Neuronal stem cell (in vitro differentiated cells): ENCODE data around the gene NPHP4.

Source experiments
- DNase-seq: peaks from one replicate; pipeline ENCODE4 v3.0.0-alpha.2; 2013; ENCODE audit warnings: low spot score
- H2AFZ ChIP-seq: one replicate; pipeline ENCODE4 v1.6.1; 2013; ENCODE audit warnings: mild to moderate bottlenecking, low read length, inconsistent platforms
- H2AK5ac ChIP-seq: 2 replicates; pipeline ENCODE4 v1.6.1; 2013; ENCODE audit warnings: low read depth, mild to moderate bottlenecking, inconsistent platforms, low read length, moderate library complexity, mixed read lengths
- H2BK120ac ChIP-seq: 2 replicates; pipeline ENCODE4 v1.6.1; 2013; ENCODE audit warnings: low read depth, mild to moderate bottlenecking, inconsistent platforms, low read length, moderate library complexity, mixed read lengths
- H2BK12ac ChIP-seq: one replicate; pipeline ENCODE4 v1.6.1; 2013; ENCODE audit warnings: low read length, inconsistent platforms
- H2BK15ac ChIP-seq: 2 replicates; pipeline ENCODE4 v1.6.1; 2013; ENCODE audit warnings: mild to moderate bottlenecking, low read length, inconsistent platforms, mixed read lengths
- H2BK5ac ChIP-seq: one replicate; pipeline ENCODE4 v1.6.1; 2013; ENCODE audit warnings: inconsistent platforms, mild to moderate bottlenecking, low read length, moderate library complexity
- H3K14ac ChIP-seq: one replicate; pipeline ENCODE4 v1.6.1; 2013; ENCODE audit warnings: low read length, inconsistent platforms
- H3K18ac ChIP-seq: 2 replicates; pipeline ENCODE4 v1.6.1; 2013; ENCODE audit warnings: low read length, inconsistent platforms
- H3K23ac ChIP-seq: 2 replicates; pipeline ENCODE4 v1.6.1; 2013; ENCODE audit warnings: low read depth, mild to moderate bottlenecking, mixed read lengths, low read length, inconsistent platforms; ENCODE audit not compliant: poor library complexity
- H3K27ac ChIP-seq: replicated peaks from 3 replicates; pipeline ENCODE4 v1.5.1; 2013; ENCODE audit warnings: low read length, inconsistent platforms
- H3K27me3 ChIP-seq, 3 experiments: 2 replicates each; pipeline ENCODE4 v1.6.1; 2013; ENCODE audit warnings: low read length in 3 of 3, mild to moderate bottlenecking in 2 of 3, inconsistent platforms in 1 of 3, low read depth in 1 of 3, mixed read lengths in 1 of 3, moderate library complexity in 1 of 3; ENCODE audit not compliant: control insufficient read depth in 3 of 3, insufficient read depth in 3 of 3
- H3K36me3 ChIP-seq, 2 donors: replicated peaks in 1 of 2; 2 replicates each; pipeline ENCODE4 v1.6.1; 2013; ENCODE audit warnings: low read length in 2 of 2; ENCODE audit not compliant: control insufficient read depth in 2 of 2, insufficient read depth in 2 of 2
- H3K4ac ChIP-seq: 2 replicates; pipeline ENCODE4 v1.6.1; 2013; ENCODE audit warnings: inconsistent platforms, mild to moderate bottlenecking, low read length, moderate library complexity
- H3K4me1 ChIP-seq, 2 donors: 1 replicate in 1 of 2; 2 replicates in 1 of 2; pipeline ENCODE4 v1.6.1; 2013; ENCODE audit warnings: low read length in 2 of 2, low read depth in 1 of 2; ENCODE audit not compliant: control insufficient read depth in 2 of 2, insufficient read depth in 1 of 2
- H3K4me2 ChIP-seq: one replicate; pipeline ENCODE4 v1.6.1; 2013; ENCODE audit warnings: mild to moderate bottlenecking, low read length, inconsistent platforms; ENCODE audit not compliant: insufficient read depth, poor library complexity, severe bottlenecking
- H3K4me3 ChIP-seq, 2 donors: 2 replicates each; pipeline ENCODE4 v1.5.1; 2013; ENCODE audit warnings: low read length in 2 of 2, mild to moderate bottlenecking in 2 of 2, inconsistent platforms in 1 of 2, moderate library complexity in 1 of 2
- H3K79me1 ChIP-seq: one replicate; pipeline ENCODE4 v1.6.1; 2013; ENCODE audit warnings: low read depth, mild to moderate bottlenecking, inconsistent platforms, low read length, moderate library complexity
- H3K9ac ChIP-seq: one replicate; pipeline ENCODE4 v1.6.1; 2013; ENCODE audit warnings: mild to moderate bottlenecking, low read depth, low read length, inconsistent platforms; ENCODE audit not compliant: poor library complexity
- H3K9me3 ChIP-seq, 2 donors: replicated peaks in 1 of 2; 2 replicates each; pipeline versions ENCODE3 to v1.6.1; 2013; ENCODE audit warnings: low read length in 2 of 2, mild to moderate bottlenecking in 2 of 2, inconsistent platforms in 1 of 2, low read depth in 1 of 2, mixed read lengths in 1 of 2, moderate library complexity in 1 of 2; ENCODE audit not compliant: control insufficient read depth in 2 of 2, insufficient read depth in 1 of 2
- H4K8ac ChIP-seq: one replicate; pipeline ENCODE4 v1.6.1; 2013; ENCODE audit warnings: low read depth, mild to moderate bottlenecking, inconsistent platforms, low read length, moderate library complexity
- H4K91ac ChIP-seq: one replicate; pipeline ENCODE4 v1.6.1; 2013; ENCODE audit warnings: low read length, low read depth, mild to moderate bottlenecking, inconsistent platforms; ENCODE audit not compliant: poor library complexity
- WGBS, 2 donors: extraction: QIAGEN DNeasy Blood & Tissue Kit; methylation state at CpG; one replicate each; pipeline ENCODE4 v1.1.7; 2013; ENCODE audit warnings: missing lambda C conversion rate in 2 of 2, mixed read lengths in 1 of 2; ENCODE audit not compliant: insufficient read length in 2 of 2, insufficient replicate concordance in 1 of 2; ENCODE audit errors: extremely low coverage in 2 of 2; 5-methylcytosine and 5-hydroxymethylcytosine counted together

NPHP4 gene

GRCh38 chr1:5901841-5902240 lies 90.4 kb downstream of the NPHP4 start:
- Histone ChIP-seq H3K27me3 (no peaks in the 10 kb centered on the region), H3K9me3 (no peaks in the 10 kb centered on the region), H3K4me1 (peaks cover 4 to 5% of the 10 kb centered on the region in 2 donors), H3K27ac (no peak overlapping the region), H2BK5ac (no peak overlapping the region), H3K4me3 (no peak overlapping the region), H3K23ac (no peak overlapping the region), H3K14ac (no peak overlapping the region), H2BK15ac (no peak overlapping the region), H2AFZ (no peak overlapping the region), H3K4ac (no peak overlapping the region), H3K79me1 (no peaks in the 10 kb centered on the region), H3K4me2 (no peak overlapping the region), H2BK12ac (no peak overlapping the region), H3K9ac (no peak overlapping the region), H3K36me3 (peaks cover 10 to 35% of the 10 kb centered on the region in 2 donors), H3K18ac (no peak overlapping the region), H4K8ac (no peak overlapping the region), H2BK120ac (no peak overlapping the region), H4K91ac (no peak overlapping the region), H2AK5ac (no peak overlapping the region)
- no CpG with 5 or more reads among the region's 2 CpGs for WGBS, 2 donors
- no peak for DNase-seq

GRCh38 chr1:5901150-5901549 lies 91.1 kb downstream of the NPHP4 start:
- no peak overlapping the region for H3K23ac ChIP-seq
- DNase-seq: no peak
- no peak overlapping the region for H3K9ac ChIP-seq
- no peak overlapping the region for H3K4me2 ChIP-seq
- H3K36me3 ChIP-seq: peaks cover 8 to 35% of the 10 kb centered on the region in 2 donors
- H4K8ac ChIP-seq: no peak overlapping the region
- no peak overlapping the region for H2BK5ac ChIP-seq
- H3K4me1 ChIP-seq: peaks cover 9 to 11% of the 10 kb centered on the region in 2 donors
- H3K14ac ChIP-seq: no peak overlapping the region
- H3K79me1 ChIP-seq: no peaks in the 10 kb centered on the region
- no peaks in the 10 kb centered on the region for H3K9me3 ChIP-seq
- H3K4me3 ChIP-seq: no peak overlapping the region
- no peak overlapping the region for H3K18ac ChIP-seq
- H3K27me3 ChIP-seq: no peaks in the 10 kb centered on the region
- H2BK12ac ChIP-seq: no peak overlapping the region
- H2BK120ac ChIP-seq: no peak overlapping the region
- no peak overlapping the region for H3K4ac ChIP-seq
- no peak overlapping the region for H4K91ac ChIP-seq
- H2AFZ ChIP-seq: no peak overlapping the region
- H2BK15ac ChIP-seq: no peak overlapping the region
- no peak overlapping the region for H2AK5ac ChIP-seq
- H3K27ac ChIP-seq: no peak overlapping the region
- no CpG with 5 or more reads among the region's 5 CpGs for WGBS, 2 donors

GRCh38 chr1:5898266-5898665 lies 94.0 kb downstream of the NPHP4 start:
- Histone ChIP-seq H3K4me3 (no peak overlapping the region), H2AFZ (no peak overlapping the region), H4K8ac (no peak overlapping the region), H3K27me3 (no peaks in the 10 kb centered on the region), H3K9me3 (peaks cover 0 to 5% of the 10 kb centered on the region in 2 donors), H3K9ac (no peak overlapping the region), H3K18ac (peak overlapping the region; percentile 42), H2BK12ac (no peak overlapping the region), H3K14ac (peak overlapping the region; percentile 39), H3K4me1 (peaks cover 9 to 11% of the 10 kb centered on the region in 2 donors), H2AK5ac (no peak overlapping the region), H3K36me3 (peaks cover 1 to 12% of the 10 kb centered on the region in 2 donors), H3K4me2 (no peak overlapping the region), H3K79me1 (no peaks in the 10 kb centered on the region), H2BK5ac (no peak overlapping the region), H3K23ac (no peak overlapping the region), H3K4ac (no peak overlapping the region), H2BK120ac (no peak overlapping the region), H3K27ac (no peak overlapping the region), H4K91ac (no peak overlapping the region), H2BK15ac (no peak overlapping the region)
- no CpG with 5 or more reads among the region's 17 CpGs for WGBS, 2 donors
- no peak for DNase-seq

- H3K27ac ChIP-seq: no peak overlapping the region
- no peak overlapping the region for H3K4me3 ChIP-seq
Observed at GRCh38 chr1:5896706-5897660, 95.2 kb downstream of the NPHP4 start.

More at GRCh38 chr1:5896706-5897660, 95.2 kb downstream of the NPHP4 start:
- no peak overlapping the region for H3K4me2 ChIP-seq
- H3K4me1 ChIP-seq: peaks cover 8 to 14% of the 10 kb centered on the region in 2 donors
- H3K27me3 ChIP-seq: no peaks in the 10 kb centered on the region
- H2AK5ac ChIP-seq: no peak overlapping the region
- no peak overlapping the region for H2BK120ac ChIP-seq
- no peak overlapping the region for H2BK15ac ChIP-seq
- no peak overlapping the region for H3K18ac ChIP-seq
- H3K79me1 ChIP-seq: no peaks in the 10 kb centered on the region
- H3K4ac ChIP-seq: no peak overlapping the region
- no peak overlapping the region for H2BK12ac ChIP-seq
- H4K91ac ChIP-seq: no peak overlapping the region
- WGBS, 2 donors: no CpG with 5 or more reads among the region's 29 CpGs
- peaks cover 0 to 7% of the 10 kb centered on the region in 2 donors for H3K36me3 ChIP-seq
- no peak overlapping the region for H4K8ac ChIP-seq
- H3K9ac ChIP-seq: no peak overlapping the region
- peak overlapping the region; percentile 46 for H2AFZ ChIP-seq
- no peak overlapping the region for H2BK5ac ChIP-seq
- H3K23ac ChIP-seq: no peak overlapping the region
- peaks cover 0 to 5% of the 10 kb centered on the region in 2 donors for H3K9me3 ChIP-seq
- peak; percentile 12 for DNase-seq
- H3K14ac ChIP-seq: no peak overlapping the region
